Right lobe of liver (tissue), 4 donors: ENCODE results near the gene FDX1.

ENCODE experiments used
- POLR2A ChIP-seq: fragments of 450-650 bp; IDR thresholded peaks from one replicate; pipeline ENCODE4 v1.6.1; 2017; ENCODE audit warnings: antibody characterized with exemption, mild to moderate bottlenecking
- TF ChIP-seq, protein P1 (sequence below), 4 donors: fragments of 200-600 bp in 3 of 4; fragments of 450-650 bp in 1 of 4; IDR thresholded peaks; one replicate each; pipeline versions ENCODE4 v1.5.1 to v1.8.0; 2016 to 2022; ENCODE audit warnings: antibody characterized with exemption in 4 of 4, mild to moderate bottlenecking in 2 of 4
- donor health status: DM: no; HTN: no; CAD: no.
- donor health status: DM: no; HTN: no; CAD: no.
- donor health status: DM: no; HTN: yes; CAD: no.

DNA sequence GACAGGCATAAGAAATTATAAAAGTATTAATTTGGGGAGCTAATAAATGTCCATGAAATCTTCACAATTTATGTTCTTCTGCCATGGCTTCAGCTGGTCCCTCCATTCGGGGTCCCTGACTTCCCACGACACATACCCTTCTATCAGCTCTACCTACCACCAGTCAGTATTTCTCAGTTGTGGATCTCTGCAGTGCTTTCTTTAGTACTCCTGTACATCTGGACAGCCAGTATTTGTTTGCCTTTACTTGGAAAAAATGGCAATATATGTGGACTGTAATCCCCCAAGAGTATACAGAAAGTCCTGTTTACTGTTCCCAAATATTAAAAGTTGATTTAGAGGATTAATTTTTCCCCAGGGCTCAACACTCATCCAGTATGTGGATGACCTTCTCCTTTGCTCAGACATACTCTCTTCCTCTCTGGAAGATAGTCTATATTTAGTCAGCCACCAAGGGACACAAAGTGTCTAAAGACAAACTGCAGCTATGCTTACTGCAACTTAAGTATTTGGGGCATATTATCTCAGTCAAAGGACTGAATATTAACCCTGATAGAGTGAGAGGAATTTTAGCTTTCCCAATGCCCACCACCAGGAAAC is 7.3 kb upstream of the FDX1 start:
- TF ChIP-seq, protein P1, sequence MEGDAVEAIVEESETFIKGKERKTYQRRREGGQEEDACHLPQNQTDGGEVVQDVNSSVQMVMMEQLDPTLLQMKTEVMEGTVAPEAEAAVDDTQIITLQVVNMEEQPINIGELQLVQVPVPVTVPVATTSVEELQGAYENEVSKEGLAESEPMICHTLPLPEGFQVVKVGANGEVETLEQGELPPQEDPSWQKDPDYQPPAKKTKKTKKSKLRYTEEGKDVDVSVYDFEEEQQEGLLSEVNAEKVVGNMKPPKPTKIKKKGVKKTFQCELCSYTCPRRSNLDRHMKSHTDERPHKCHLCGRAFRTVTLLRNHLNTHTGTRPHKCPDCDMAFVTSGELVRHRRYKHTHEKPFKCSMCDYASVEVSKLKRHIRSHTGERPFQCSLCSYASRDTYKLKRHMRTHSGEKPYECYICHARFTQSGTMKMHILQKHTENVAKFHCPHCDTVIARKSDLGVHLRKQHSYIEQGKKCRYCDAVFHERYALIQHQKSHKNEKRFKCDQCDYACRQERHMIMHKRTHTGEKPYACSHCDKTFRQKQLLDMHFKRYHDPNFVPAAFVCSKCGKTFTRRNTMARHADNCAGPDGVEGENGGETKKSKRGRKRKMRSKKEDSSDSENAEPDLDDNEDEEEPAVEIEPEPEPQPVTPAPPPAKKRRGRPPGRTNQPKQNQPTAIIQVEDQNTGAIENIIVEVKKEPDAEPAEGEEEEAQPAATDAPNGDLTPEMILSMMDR (IDR thresholded peaks at IDR 0.05) = no peak
- no peak for TF ChIP-seq POLR2A
